Astrocyte (in vitro differentiated cells and primary cell): ENCODE data around the gene YIPF7.

Experiments used
- CTCF ChIP-seq: IDR thresholded peaks from 2 replicates; pipeline ENCODE4 v1.5.1; 2011; ENCODE audit warnings: low read depth, mild to moderate bottlenecking, inconsistent platforms, low read length, moderate library complexity; ENCODE audit not compliant: insufficient read depth
- EZH2 ChIP-seq: IDR thresholded peaks from 2 replicates; pipeline ENCODE4 v1.6.1; 2012; ENCODE audit warnings: mild to moderate bottlenecking, low read length, inconsistent platforms; ENCODE audit not compliant: insufficient read depth

GRCh38 chr4:44652002-44652401, 577 bp upstream of the YIPF7 start:
- no peak for TF ChIP-seq CTCF
- no peak for TF ChIP-seq EZH2
